Body of pancreas (tissue), 4 donors: ENCODE measurements around the gene CTNNA2. TPM values are rescaled to one million over a fixed set of nuclear protein-coding genes. Genes with fewer than 3 reads are reported as not detected.

ENCODE experiments used
- ATAC-seq: fragments of 150-250 bp; one replicate; pipeline ENCODE4 v1.9.1; 2016
- DNase-seq, 4 donors: peaks; one replicate each; pipeline ENCODE4 v3.0.0-alpha.2; 2019
- H3K27ac ChIP-seq, 4 donors: fragments of 200-600 bp; sonication (generic); 1 replicate in 3 of 4; 2 replicates in 1 of 4; pipeline versions ENCODE4 v1.5.1 to v1.6.1; 2016 to 2019; ENCODE audit warnings: mild to moderate bottlenecking in 1 of 4, mixed read lengths in 1 of 4, moderate library complexity in 1 of 4
- H3K27me3 ChIP-seq, 2 donors: fragments of 200-600 bp; sonication (generic); one replicate each; pipeline ENCODE4 v1.6.0; 2016; ENCODE audit warnings: mild to moderate bottlenecking in 1 of 2
- H3K36me3 ChIP-seq, 2 donors: fragments of 200-600 bp; sonication (generic); replicated peaks in 1 of 2; 2 replicates each; pipeline ENCODE4 v1.5.1; 2016; ENCODE audit warnings: low read depth in 2 of 2; ENCODE audit not compliant: insufficient read depth in 1 of 2
- H3K4me1 ChIP-seq: fragments of 200-600 bp; sonication (generic); one replicate; pipeline ENCODE4 v1.6.0; 2016
- H3K4me3 ChIP-seq, 2 donors: fragments of 200-600 bp; sonication (generic); 1 replicate in 1 of 2; 2 replicates in 1 of 2; pipeline ENCODE4 v1.5.1; 2016 to 2019
- H3K9me3 ChIP-seq, 3 donors: fragments of 200-600 bp; sonication (generic); 1 replicate in 2 of 3; 2 replicates in 1 of 3; pipeline ENCODE4 v1.5.1; 2016
- CTCF ChIP-seq, 7 experiments: fragments of 450-650 bp in 4 of 7; fragments of 200-600 bp in 3 of 7; sonication (generic) in 3 of 7; IDR thresholded peaks; one replicate each; pipeline ENCODE4 v1.5.1; 2016 to 2019; ENCODE audit warnings: antibody characterized with exemption in 7 of 7
- POLR2A ChIP-seq, 3 donors: fragments of 450-650 bp; IDR thresholded peaks; one replicate each; pipeline ENCODE4 v1.6.1; 2016; ENCODE audit warnings: antibody characterized with exemption in 3 of 3, mild to moderate bottlenecking in 2 of 3
- WGBS, 2 donors: methylation state at CpG; one replicate each; pipeline ENCODE4 v1.1.5; 2017; 5-methylcytosine and 5-hydroxymethylcytosine counted together
- intact Hi-C: fragments of 100-400 bp; cut with DNase I; formaldehyde crosslinking; loops from one replicate; pipeline ENCODE4 v1.15.1; 2023
- total RNA-seq, 2 donors: library from RNA; depleted of rRNA; stranded (reverse); fragments of >200 nt; gene quantifications; one replicate each; pipeline ENCODE4 v1.1.0, GENCODE V29; 2016

Gene CTNNA2
- total RNA-seq, 2 donors from 2014 or later: 0.52 to 29.3 TPM

- H3K4me3 ChIP-seq: no peak overlapping the region
- ATAC-seq (no peak), DNase-seq (no peak)
- WGBS, 2 donors: 37 to 42% methylated on average over 3 of the region's 3 CpGs
- H3K27me3 ChIP-seq: no peaks in the 10 kb centered on the region
- no peaks in the 10 kb centered on the region for H3K36me3 ChIP-seq
- TF ChIP-seq CTCF (IDR thresholded peaks at IDR 0.05) (no peak), POLR2A (IDR thresholded peaks at IDR 0.05) (no peak)
- H3K27ac ChIP-seq: no peak overlapping the region
- intact Hi-C loops: no loop called here
- H3K4me1 ChIP-seq: no peaks in the 10 kb centered on the region
- no peaks in the 10 kb centered on the region for H3K9me3 ChIP-seq
Measured at GRCh38 chr2:80530442-80531064, 1017.7 kb downstream of the CTNNA2 start.

- no peak for TF ChIP-seq POLR2A (IDR thresholded peaks at IDR 0.05)
- TF ChIP-seq CTCF (IDR thresholded peaks at IDR 0.05): no peak
- no peak overlapping the region for H3K27ac ChIP-seq
- no peak overlapping the region for H3K4me3 ChIP-seq
- 75 to 77% methylated on average over 1 of the region's 1 CpG for WGBS, 2 donors
- no peaks in the 10 kb centered on the region for H3K9me3 ChIP-seq
- no peaks in the 10 kb centered on the region for H3K36me3 ChIP-seq
- no peaks in the 10 kb centered on the region for H3K27me3 ChIP-seq
- ATAC-seq: no peak
- intact Hi-C loops: no loop called here
- DNase-seq: no peak
- H3K4me1 ChIP-seq: no peaks in the 10 kb centered on the region
Measured at GRCh38 chr2:80531319-80531718, 1018.5 kb downstream of the CTNNA2 start.

GRCh38 chr2:80545420-80546210 is 1032.8 kb downstream of the CTNNA2 start:
- intact Hi-C loops: no loop called here
- no peak overlapping the region for H3K4me3 ChIP-seq
- 47 to 60% methylated on average over 13 of the region's 13 CpGs for WGBS, 2 donors
- DNase-seq (no peak), ATAC-seq (no peak)
- no peaks in the 10 kb centered on the region for H3K4me1 ChIP-seq
- H3K36me3 ChIP-seq: no peaks in the 10 kb centered on the region
- no peak for TF ChIP-seq POLR2A (IDR thresholded peaks at IDR 0.05)
- TF ChIP-seq CTCF (IDR thresholded peaks at IDR 0.05): no peak
- H3K9me3 ChIP-seq: no peaks in the 10 kb centered on the region
- no peaks in the 10 kb centered on the region for H3K27me3 ChIP-seq
- H3K27ac ChIP-seq: no peak overlapping the region

- intact Hi-C loops: no loop called here
- H3K27ac ChIP-seq: no peak overlapping the region
- H3K9me3 ChIP-seq: no peaks in the 10 kb centered on the region
- no peak for DNase-seq
- 53 to 88% methylated on average over 1 of the region's 1 CpG for WGBS, 2 donors
- H3K36me3 ChIP-seq: no peaks in the 10 kb centered on the region
- H3K4me1 ChIP-seq: no peaks in the 10 kb centered on the region
- no peaks in the 10 kb centered on the region for H3K27me3 ChIP-seq
- no peak for TF ChIP-seq CTCF (IDR thresholded peaks at IDR 0.05)
- TF ChIP-seq POLR2A (IDR thresholded peaks at IDR 0.05): no peak
- ATAC-seq: no peak
- no peak overlapping the region for H3K4me3 ChIP-seq
Measured at GRCh38 chr2:80546766-80547165, 1033.9 kb downstream of the CTNNA2 start.

- H3K36me3 ChIP-seq: no peaks in the 10 kb centered on the region
- no peaks in the 10 kb centered on the region for H3K9me3 ChIP-seq
- H3K27me3 ChIP-seq: no peaks in the 10 kb centered on the region
- intact Hi-C loops: no loop called here
- no peak overlapping the region for H3K27ac ChIP-seq
- H3K4me3 ChIP-seq: no peak overlapping the region
- H3K4me1 ChIP-seq: no peaks in the 10 kb centered on the region
- ATAC-seq: no peak
- no peak for TF ChIP-seq POLR2A (IDR thresholded peaks at IDR 0.05)
- no peak for TF ChIP-seq CTCF (IDR thresholded peaks at IDR 0.05)
- DNase-seq: no peak
Measured at GRCh38 chr2:80547344-80547743, 1034.5 kb downstream of the CTNNA2 start.
